GM19372 (cell line): Measurements from ENCODE around the gene KRT75.

ENCODE experiments used
- ATAC-seq: cut with Tn5 transposase; IDR thresholded peaks from one replicate; pipeline ENCODE4 v1.9.1; 2021; ENCODE audit warnings: mild to moderate bottlenecking, low read depth, moderate library complexity; ENCODE audit not compliant: unreplicated experiment

The KRT75 gene

DNA sequence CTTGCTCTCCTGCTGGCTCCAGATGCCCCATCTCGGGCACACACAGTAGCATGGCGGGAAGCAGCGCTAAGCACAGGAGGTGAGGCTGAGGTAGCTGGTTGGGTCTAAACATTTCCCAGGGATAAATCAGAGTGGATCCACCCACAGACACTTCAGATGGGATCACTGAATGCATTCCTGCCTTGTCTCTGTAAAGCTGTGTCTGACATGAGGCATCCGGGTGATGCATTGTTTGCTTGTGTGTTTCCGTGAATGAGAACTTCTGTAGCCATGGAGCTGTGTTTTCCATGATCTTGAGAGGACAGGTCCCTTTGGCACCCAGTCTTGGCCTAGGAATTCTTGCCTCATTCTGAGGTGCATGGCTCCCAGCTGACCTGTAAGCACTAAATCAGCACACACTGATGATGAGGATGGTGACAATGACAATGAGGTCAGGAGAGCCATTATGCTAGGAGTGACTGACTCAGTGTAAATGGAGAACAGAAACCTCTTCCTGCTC lies 6.7 kb upstream of the KRT75 start:
- ATAC-seq, result no peak

- no peak for ATAC-seq
Observed at GRCh38 chr12:52439845-52440244, 5.7 kb upstream of the KRT75 start.

- no peak for ATAC-seq
Observed at GRCh38 chr12:52439420-52439819, 5.2 kb upstream of the KRT75 start.

GRCh38 chr12:52438305-52439301 lies 4.4 kb upstream of the KRT75 start:
- ATAC-seq, result no peak

GRCh38 chr12:52437508-52437907 lies 3.3 kb upstream of the KRT75 start:
- no peak for ATAC-seq

- ATAC-seq, result no peak
Observed at GRCh38 chr12:52436828-52437474, 2.8 kb upstream of the KRT75 start.

DNA sequence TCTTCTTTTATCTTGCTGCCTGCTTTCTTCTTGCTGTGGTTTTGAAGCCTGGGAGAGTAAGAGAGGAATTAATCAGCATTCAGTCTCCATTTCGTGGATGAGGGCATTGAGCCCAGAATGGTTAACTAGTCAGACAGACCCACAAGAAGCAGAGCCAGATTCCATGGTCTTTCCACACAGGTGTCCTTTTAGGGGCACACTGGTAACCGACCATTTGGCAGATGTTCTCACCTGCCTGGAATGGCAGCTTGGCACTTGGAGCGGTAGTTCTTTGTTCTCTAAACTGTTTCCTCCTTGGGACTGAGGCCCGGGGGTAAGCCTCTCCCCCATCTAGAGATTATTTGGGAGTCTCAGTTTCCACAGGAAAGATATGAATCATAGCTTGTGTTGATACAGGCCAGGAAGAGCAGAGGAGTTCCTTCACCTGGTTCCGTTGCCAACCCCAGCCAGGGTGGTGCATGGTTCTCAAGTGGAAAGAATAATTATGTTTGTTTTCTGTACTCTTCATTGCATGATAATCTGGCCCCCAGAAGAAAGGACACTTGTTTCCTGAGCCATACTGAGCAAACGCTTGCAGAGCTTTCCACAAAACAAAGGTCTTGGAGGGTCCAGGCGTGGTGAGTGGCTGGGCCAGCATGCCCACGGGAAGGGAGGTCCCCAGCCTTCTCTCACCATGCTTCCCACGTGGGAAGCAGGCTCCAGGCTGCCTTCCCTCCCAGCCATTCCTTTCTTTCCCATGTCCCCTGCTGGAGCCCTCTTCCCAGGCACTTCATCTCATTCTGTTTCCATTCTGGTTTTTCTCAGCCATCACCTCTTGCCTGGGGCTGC lies 2.0 kb upstream of the KRT75 start:
- ATAC-seq, result no peak

DNA sequence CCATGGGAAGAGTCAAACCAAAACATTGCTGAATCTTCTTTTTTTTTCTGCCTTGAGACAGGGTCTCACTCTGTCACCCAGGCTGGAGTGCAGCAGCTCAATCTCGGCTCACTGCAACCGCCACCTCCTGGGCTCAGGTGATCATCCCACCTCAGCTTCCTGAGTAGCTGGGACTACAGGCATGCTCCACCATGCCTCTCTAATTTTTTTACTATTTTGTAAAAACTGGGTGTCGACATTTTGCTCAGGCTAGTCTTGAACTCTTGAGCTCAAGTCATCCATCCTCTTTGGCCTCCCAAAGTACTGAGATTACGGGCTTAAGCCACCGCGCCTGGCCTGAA lies 1.5 kb upstream of the KRT75 start:
- no peak for ATAC-seq

DNA sequence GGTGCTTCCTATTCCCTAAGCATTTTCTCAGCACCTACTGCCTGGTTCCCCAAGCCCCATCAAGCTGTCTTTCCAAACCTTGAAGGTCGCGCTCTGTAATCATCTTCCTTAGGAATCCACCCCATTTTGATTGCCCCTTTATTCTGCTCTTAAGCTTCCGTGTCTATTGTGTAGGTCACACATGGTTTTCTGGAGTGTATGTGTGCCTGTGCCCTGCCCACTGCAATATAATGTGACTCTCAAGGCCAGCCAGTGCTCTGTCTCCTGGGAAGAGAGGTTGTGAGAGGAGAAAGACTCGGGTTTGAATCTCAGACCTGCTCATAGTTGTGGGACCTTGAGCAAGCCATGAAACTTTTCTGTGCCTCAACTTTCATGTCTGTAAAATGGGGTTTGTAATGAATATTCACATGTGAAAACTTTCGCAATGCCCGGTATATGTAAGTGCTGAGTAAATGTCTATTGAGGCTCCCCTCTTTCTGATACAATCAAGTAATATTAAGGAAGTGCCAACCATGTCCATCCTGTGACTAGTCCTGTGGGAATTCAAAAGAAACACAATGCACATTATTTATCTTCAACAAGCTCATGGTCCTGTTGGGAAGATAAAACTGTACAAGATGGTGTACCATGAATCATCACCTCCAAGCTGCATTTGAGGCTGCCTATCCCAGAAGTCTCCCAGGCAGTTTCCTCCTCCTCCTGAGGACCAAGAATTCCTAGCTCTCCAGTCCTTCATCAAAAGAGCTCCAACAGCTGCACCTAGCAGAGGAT lies 774 bp upstream of the KRT75 start:
- ATAC-seq, result no peak

DNA sequence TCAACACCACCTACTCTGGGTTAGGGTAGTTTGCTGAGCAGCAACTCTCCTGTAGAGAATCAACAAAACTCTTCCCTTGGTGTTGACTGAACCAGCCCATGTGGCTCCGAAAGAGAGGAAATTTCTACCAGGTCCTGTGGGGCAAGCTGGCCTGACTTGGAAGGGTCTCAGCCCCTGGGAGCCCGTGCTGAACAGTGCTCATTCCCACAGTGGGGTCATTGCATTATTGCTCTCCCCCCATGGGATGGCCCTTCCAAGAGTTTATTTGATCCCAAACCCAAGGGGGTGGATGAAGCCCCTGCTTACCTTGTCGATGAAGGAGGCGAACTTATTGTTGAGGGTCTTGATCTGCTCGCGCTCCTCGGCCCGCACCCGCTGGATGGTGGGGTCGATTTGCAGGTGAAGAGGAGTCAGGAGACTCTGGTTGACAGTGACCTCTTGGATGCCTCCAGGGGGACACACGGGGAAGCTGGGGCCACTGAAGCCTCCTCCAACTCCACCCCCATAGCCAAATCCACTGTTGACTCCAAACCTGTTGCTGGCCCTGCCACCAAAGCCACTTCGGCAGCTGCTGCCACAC lies 580 bp downstream of the KRT75 start:
- no peak for ATAC-seq

DNA sequence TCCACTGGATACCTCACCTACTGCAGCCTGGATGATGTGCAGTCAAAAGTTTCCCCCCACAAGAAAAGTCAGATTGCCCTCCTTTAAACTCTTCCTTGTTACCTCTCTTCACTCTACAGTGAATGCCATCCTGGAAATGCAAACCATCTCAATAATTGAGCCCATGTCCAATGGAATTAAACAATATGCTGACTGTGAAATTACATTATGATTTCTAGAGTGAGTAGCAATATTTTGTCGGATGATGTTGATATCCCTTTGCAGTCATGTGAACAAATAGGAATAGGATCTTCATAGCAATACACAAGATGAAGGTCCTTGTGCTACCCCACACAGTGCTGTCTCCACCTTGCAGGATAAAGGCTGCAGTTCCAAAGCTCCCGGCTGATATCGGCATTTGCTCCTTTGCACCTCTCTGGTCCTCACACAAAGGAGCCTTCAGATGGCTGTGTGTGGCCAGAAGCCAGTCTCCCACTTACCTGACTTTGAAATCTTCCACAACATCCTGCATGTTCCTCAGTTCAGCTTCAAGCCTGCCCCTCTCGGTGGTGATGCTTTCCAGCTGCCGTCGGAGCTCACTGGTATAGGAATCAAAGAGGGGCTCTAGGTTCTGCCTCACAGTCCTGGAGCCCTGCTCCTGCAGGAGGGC lies 1.5 kb downstream of the KRT75 start:
- ATAC-seq, result no peak

- no peak for ATAC-seq
Observed at GRCh38 chr12:52428121-52428520, 6.0 kb downstream of the KRT75 start.

DNA sequence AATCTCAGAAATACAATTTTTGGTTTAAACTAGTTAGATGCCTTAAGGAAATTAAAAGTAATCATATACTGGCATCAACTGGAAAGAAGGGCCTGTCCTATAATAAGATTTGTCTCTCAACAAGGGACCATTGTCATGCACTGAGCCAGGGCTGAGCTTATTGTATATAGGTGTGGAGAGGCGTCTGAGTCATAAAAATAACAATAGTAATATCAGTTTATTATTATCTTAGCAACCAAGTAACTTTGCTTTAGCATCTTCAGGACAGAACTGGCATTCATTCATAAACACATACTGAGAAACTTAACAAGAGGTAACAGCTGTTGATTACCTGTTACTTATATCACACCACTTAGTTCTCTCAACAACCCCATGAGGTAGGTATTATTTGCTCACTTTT lies 7.1 kb downstream of the KRT75 start:
- no peak for ATAC-seq

GRCh38 chr12:52426034-52426433 lies 8.1 kb downstream of the KRT75 start:
- no peak for ATAC-seq

DNA sequence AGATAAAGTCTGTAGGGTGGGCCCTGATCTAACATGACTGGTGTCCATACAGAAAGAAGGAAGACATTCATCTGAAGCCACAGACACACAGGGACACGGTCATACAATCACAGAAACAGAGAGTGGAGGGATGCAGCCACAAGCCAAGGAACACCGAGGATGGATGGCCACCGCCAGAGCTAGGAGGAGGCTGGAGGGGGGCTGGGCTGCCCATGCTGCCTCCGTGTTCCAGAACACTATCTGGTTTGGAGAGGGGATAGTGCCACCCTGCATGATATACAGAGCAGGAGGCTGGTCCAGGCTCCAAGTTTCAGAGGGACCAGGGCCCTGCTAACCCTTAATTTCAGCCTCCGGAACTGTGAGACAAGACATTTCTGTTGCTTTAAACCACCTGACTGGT lies 8.7 kb downstream of the KRT75 start:
- no peak for ATAC-seq

DNA sequence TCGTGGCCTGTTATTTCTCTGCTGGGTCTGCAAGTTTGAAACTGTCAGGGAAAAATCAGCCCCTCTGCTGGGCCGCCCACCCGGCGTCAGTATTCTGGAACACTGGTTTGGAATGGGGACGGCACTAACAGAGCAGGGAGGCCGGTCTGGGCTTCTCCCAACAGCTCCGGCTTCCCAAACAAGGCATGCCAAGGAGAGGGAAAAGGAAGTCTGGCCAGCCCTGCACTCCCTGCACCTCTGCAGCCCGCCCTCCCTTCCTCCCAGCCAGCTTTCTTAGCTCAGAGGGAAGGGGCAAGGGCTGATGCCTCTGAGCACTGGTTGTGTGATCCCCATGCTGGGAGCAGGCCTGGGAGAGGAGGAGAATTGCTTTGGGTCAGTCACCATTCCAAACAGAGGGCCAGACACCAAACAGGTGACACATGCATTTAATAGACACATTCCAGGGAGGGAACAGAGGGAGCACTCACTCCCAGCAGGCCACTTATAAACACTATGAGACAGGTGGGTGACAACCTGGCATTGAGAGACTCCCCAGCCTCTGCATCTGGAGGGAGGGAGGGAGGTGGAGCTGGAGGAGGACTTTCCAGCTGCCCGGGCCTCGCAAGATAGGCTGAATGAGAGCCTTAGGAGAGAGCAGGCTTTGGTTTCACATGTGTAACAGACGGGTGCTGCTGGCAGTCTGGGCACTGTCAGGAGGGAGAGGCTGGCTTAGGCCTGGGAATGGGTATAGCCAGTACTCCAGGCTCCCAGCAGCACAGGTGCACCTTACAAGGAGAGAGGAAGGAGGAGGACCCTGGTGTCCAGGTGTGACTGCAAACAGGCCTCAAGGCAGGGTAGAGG lies 10.3 kb downstream of the KRT75 start:
- ATAC-seq, result no peak

DNA sequence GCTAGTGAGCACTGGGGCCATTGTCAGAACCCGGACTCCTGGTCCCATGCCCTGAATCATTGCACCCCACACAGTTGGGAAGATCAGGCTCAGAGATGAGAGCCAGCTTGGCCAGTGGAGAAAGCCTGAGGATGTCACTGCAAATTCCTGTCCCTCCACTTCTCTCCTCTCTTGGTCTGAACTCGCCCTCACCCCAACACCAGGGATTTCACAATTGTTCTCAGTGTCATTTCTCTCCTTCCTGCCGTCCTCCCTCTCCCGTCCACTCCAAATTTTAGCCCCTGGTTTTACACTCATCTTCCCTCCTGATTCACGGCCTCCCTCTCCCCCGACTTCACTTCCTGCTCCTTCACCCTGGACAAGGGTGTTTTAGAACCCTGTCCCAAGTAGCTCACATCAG lies 11.1 kb downstream of the KRT75 start:
- no peak for ATAC-seq

- ATAC-seq, result no peak
Observed at GRCh38 chr12:52419656-52420055, 14.5 kb downstream of the KRT75 start.
